Endothelial cell (in vitro differentiated cells): ENCODE measurements around the gene SH3RF3. TPM values are rescaled to one million over a fixed set of nuclear protein-coding genes. Genes with fewer than 3 reads are reported as not detected.

Experiments used
- DNase-seq: peaks from one replicate; pipeline ENCODE4 v3.0.0; 2021; ENCODE audit warnings: low spot score
- H3K27ac Mint-ChIP-seq: one replicate; pipeline ENCODE4 v1.8.0; 2021; ENCODE audit warnings: mixed read lengths, inconsistent platforms; ENCODE audit not compliant: unreplicated experiment
- H3K27me3 Mint-ChIP-seq: one replicate; pipeline ENCODE4 v1.8.0; 2021; ENCODE audit warnings: mild to moderate bottlenecking, moderate library complexity, mixed read lengths, inconsistent platforms; ENCODE audit not compliant: unreplicated experiment
- H3K36me3 Mint-ChIP-seq: one replicate; pipeline ENCODE4 v1.8.0; 2021; ENCODE audit warnings: mild to moderate bottlenecking, low read depth, mixed read lengths, inconsistent platforms; ENCODE audit not compliant: unreplicated experiment
- H3K4me1 Mint-ChIP-seq: one replicate; pipeline ENCODE4 v1.8.0; 2021; ENCODE audit warnings: mild to moderate bottlenecking, mixed read lengths, inconsistent platforms; ENCODE audit not compliant: unreplicated experiment
- H3K4me3 Mint-ChIP-seq: one replicate; pipeline ENCODE4 v1.8.0; 2021; ENCODE audit warnings: mild to moderate bottlenecking, mixed read lengths, inconsistent platforms; ENCODE audit not compliant: unreplicated experiment
- H3K9me3 Mint-ChIP-seq: one replicate; pipeline ENCODE4 v1.8.0; 2021; ENCODE audit warnings: mixed read lengths, inconsistent platforms; ENCODE audit not compliant: unreplicated experiment
- total RNA-seq: library from RNA; stranded (reverse); fragmentation: NEBNext Ultra II Directional; extraction: Animal tissue kit (Norgen Biotek cat#: 25700); gene quantifications from one replicate; pipeline ENCODE4 v1.2.1, GENCODE V29; 2021; ENCODE audit not compliant: unreplicated experiment
- TF ChIP-seq, protein P1 (sequence below): fragments of 200-600 bp; sonication (generic); IDR thresholded peaks from one replicate; pipeline ENCODE4 v1.5.0; 2021; ENCODE audit warnings: antibody characterized with exemption; ENCODE audit not compliant: unreplicated experiment

Gene SH3RF3
- total RNA-seq, 1 donor from 2014 or later = 12.8 TPM

DNA sequence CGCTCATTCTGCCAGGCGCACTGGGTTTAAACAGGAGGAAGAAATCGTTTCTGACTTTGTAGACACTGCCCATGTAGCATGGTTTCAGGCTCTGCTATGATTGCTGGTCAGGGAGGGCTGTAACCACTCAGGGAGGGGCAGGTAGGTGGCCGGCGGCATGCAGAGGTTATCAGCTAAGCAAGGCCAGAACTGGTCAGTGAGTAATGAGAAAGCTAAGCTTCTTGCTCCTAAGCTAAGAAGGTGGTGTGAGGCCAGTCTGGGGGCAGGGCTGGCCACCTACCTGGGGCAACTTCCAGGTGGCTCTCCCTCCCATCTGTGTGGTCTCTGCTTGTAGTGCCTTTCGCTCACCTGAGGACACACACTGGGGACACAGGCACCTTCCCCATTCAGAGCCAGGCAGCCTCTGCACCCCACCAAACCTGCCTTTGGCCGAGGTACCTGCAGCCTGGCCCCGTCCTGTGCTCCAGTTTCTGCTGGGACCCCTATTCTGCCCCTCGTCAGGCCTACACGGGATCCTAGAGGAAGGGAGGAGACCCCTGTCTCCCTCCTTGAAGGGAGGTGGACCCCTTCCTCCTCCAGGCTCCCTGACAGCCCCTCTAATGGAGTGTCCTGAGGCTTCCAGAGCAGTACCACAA, 288.8 kb downstream of the SH3RF3 start:
- H3K27ac Mint-ChIP-seq = no peak overlapping the region
- H3K9me3 Mint-ChIP-seq = no peaks in the 10 kb centered on the region

GRCh38 chr2:109418716-109419115, 289.7 kb downstream of the SH3RF3 start:
- no peaks in the 10 kb centered on the region for H3K9me3 Mint-ChIP-seq
- TF ChIP-seq, protein P1, sequence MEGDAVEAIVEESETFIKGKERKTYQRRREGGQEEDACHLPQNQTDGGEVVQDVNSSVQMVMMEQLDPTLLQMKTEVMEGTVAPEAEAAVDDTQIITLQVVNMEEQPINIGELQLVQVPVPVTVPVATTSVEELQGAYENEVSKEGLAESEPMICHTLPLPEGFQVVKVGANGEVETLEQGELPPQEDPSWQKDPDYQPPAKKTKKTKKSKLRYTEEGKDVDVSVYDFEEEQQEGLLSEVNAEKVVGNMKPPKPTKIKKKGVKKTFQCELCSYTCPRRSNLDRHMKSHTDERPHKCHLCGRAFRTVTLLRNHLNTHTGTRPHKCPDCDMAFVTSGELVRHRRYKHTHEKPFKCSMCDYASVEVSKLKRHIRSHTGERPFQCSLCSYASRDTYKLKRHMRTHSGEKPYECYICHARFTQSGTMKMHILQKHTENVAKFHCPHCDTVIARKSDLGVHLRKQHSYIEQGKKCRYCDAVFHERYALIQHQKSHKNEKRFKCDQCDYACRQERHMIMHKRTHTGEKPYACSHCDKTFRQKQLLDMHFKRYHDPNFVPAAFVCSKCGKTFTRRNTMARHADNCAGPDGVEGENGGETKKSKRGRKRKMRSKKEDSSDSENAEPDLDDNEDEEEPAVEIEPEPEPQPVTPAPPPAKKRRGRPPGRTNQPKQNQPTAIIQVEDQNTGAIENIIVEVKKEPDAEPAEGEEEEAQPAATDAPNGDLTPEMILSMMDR = no peak
- H3K36me3 Mint-ChIP-seq = peaks cover 12% of the 10 kb centered on the region
- H3K4me3 Mint-ChIP-seq = no peak overlapping the region
- no peak for DNase-seq
- H3K4me1 Mint-ChIP-seq = no peaks in the 10 kb centered on the region
- H3K27me3 Mint-ChIP-seq = peaks cover 2% of the 10 kb centered on the region
- H3K27ac Mint-ChIP-seq = no peak overlapping the region

More for the DNA sequence above, 288.8 kb downstream of the SH3RF3 start:
- Mint-ChIP-seq H3K27me3 (peaks cover 2% of the 10 kb centered on the region), H3K4me1 (no peaks in the 10 kb centered on the region), H3K4me3 (no peak overlapping the region), H3K36me3 (peaks cover 10% of the 10 kb centered on the region)
- TF ChIP-seq, protein P1 = no peak
- no peak for DNase-seq

DNA sequence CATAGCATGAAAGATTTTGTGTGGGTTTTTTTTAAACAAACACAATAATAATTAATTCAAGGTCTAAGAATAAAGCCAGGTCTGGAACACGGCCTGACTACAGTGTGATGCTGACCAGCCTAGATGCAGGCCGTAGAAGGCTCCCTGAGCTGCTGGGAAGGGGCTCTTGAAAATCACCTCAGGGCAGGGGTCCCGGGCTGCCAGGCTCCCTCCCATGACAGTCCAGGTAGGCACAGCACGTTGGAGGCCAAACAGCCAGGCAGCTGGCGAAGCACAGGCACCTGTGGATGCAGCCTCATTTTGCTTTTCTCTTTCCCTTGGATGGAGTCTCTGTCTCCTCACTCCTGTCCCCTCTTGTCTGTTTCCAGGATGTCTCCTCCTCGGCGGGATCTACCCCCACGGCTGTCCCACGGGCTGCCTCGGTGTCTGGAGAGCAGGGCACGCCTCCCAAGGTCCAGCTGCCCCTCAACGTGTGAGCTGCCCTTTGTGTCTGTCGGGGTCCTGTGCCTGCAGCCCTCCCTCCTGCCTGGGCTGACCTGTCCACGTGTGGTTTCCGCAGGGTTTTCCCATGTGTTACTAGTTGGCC, 290.3 kb downstream of the SH3RF3 start:
- TF ChIP-seq, protein P1 = no peak
- Mint-ChIP-seq H3K36me3 (peaks cover 12% of the 10 kb centered on the region), H3K4me1 (no peaks in the 10 kb centered on the region), H3K27ac (no peak overlapping the region), H3K27me3 (peaks cover 2% of the 10 kb centered on the region), H3K9me3 (no peaks in the 10 kb centered on the region), H3K4me3 (no peak overlapping the region)
- DNase-seq = no peak

DNA sequence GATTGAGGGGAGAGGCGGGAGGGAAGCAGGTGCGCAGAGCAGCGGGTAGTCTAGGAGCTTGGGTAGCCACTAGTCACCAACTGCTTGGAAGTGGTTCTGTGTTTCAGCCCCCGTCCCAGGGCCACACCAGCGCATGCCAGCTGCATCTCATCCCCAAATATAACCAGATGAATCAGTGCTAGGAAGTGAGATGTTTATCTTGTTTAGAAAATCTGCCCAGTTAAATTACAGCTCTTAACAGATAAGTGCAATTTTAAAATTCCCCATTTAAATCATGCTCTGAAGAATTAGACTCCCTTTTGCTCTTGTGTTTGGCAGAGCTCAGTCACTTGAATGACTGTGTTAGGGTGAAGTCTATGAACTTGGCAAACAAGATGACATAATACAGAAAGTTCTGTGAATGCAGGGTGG, 291.0 kb downstream of the SH3RF3 start:
- no peak for DNase-seq

GRCh38 chr2:109421101-109421500, 292.1 kb downstream of the SH3RF3 start:
- Mint-ChIP-seq H3K9me3 (no peaks in the 10 kb centered on the region), H3K4me3 (no peak overlapping the region), H3K36me3 (peaks cover 17% of the 10 kb centered on the region), H3K4me1 (no peaks in the 10 kb centered on the region), H3K27me3 (peaks cover 2% of the 10 kb centered on the region), H3K27ac (no peak overlapping the region)
- TF ChIP-seq, protein P1 = no peak
- no peak for DNase-seq

More for the DNA sequence above, 291.0 kb downstream of the SH3RF3 start:
- TF ChIP-seq, protein P1 = no peak
- no peak overlapping the region for H3K4me3 Mint-ChIP-seq
- H3K27ac Mint-ChIP-seq = no peak overlapping the region
- H3K36me3 Mint-ChIP-seq = peaks cover 15% of the 10 kb centered on the region
- no peaks in the 10 kb centered on the region for H3K4me1 Mint-ChIP-seq
- H3K9me3 Mint-ChIP-seq = no peaks in the 10 kb centered on the region
- peaks cover 2% of the 10 kb centered on the region for H3K27me3 Mint-ChIP-seq
